ENCODE results near the gene INPP4A. TPM values are rescaled to one million over a fixed set of nuclear protein-coding genes. Genes with fewer than 3 reads are reported as not detected.

The INPP4A gene
- polyA plus RNA-seq, 1 donor from 2014 or later, result 51.4 TPM

GRCh38 chr2:98606431-98606830, 161.8 kb downstream of the INPP4A start:
- H3K79me2 ChIP-seq (replicated peaks; ENCODE audit: insufficient read depth, low read length), result peaks cover 54% of the 10 kb centered on the region

GRCh38 chr2:98607104-98607503, 162.4 kb downstream of the INPP4A start:
- H3K27me3 ChIP-seq (ENCODE audit: insufficient read depth, low read depth, low read length), result no peaks in the 10 kb centered on the region
- H3K4me2 ChIP-seq (ENCODE audit: low read length), result peak overlapping the region; percentile 57
- peak overlapping the region; percentile 94 for H3K27ac ChIP-seq (ENCODE audit: low read length)
- H2AFZ ChIP-seq (ENCODE audit: low read depth, low read length), result no peak overlapping the region
- peak overlapping the region; percentile 86 for H3K4me3 ChIP-seq (ENCODE audit: low read length)
- no peaks in the 10 kb centered on the region for H4K20me1 ChIP-seq (ENCODE audit: insufficient read depth)
- H3K36me3 ChIP-seq (ENCODE audit: insufficient read depth, low read length), result no peaks in the 10 kb centered on the region
- no peaks in the 10 kb centered on the region for H3K9me3 ChIP-seq (ENCODE audit: low read length)
- peak overlapping the region; percentile 96 for H3K9ac ChIP-seq (ENCODE audit: low read length)
- no peaks in the 10 kb centered on the region for H3K9me2 ChIP-seq (ENCODE audit: insufficient read depth, low read length)
- H3F3A ChIP-seq (ENCODE audit: insufficient read depth, low read length, poor library complexity, severe bottlenecking), result no peaks in the 10 kb centered on the region
- H3K79me2 ChIP-seq (replicated peaks; ENCODE audit: insufficient read depth, low read length), result peaks cover 56% of the 10 kb centered on the region
- TF ChIP-seq SMC3 (conservative IDR thresholded peaks at IDR 0.05; ENCODE audit: poor library complexity) (no peak), POLR2AphosphoS5 (IDR thresholded peaks at IDR 0.05) (no peak), MXI1 (conservative IDR thresholded peaks at IDR 0.05; ENCODE audit: poor library complexity, severe bottlenecking) (no peak), EP300 (conservative IDR thresholded peaks at IDR 0.05; ENCODE audit: poor library complexity, severe bottlenecking) (no peak), CTCF (IDR thresholded peaks at IDR 0.05; ENCODE audit: poor library complexity, severe bottlenecking) (no peak), RAD21 (conservative IDR thresholded peaks at IDR 0.05) (no peak), TAF1 (IDR thresholded peaks at IDR 0.05; ENCODE audit: low read depth) (no peak)

More at GRCh38 chr2:98606431-98606830, 161.8 kb downstream of the INPP4A start:
- Histone ChIP-seq H3K27ac (ENCODE audit: low read length) (no peak overlapping the region), H3K9me3 (ENCODE audit: low read length) (no peaks in the 10 kb centered on the region), H3K9me2 (ENCODE audit: insufficient read depth, low read length) (no peaks in the 10 kb centered on the region), H3F3A (ENCODE audit: insufficient read depth, low read length, poor library complexity, severe bottlenecking) (no peaks in the 10 kb centered on the region), H3K27me3 (ENCODE audit: insufficient read depth, low read depth, low read length) (no peaks in the 10 kb centered on the region), H3K4me2 (ENCODE audit: low read length) (no peak overlapping the region), H3K4me3 (ENCODE audit: low read length) (peak overlapping the region; percentile 86), H4K20me1 (ENCODE audit: insufficient read depth) (no peaks in the 10 kb centered on the region), H2AFZ (ENCODE audit: low read depth, low read length) (no peak overlapping the region), H3K9ac (ENCODE audit: low read length) (no peak overlapping the region), H3K36me3 (ENCODE audit: insufficient read depth, low read length) (no peaks in the 10 kb centered on the region)
- TF ChIP-seq RAD21 (conservative IDR thresholded peaks at IDR 0.05) (no peak), CTCF (IDR thresholded peaks at IDR 0.05; ENCODE audit: poor library complexity, severe bottlenecking) (no peak), SMC3 (conservative IDR thresholded peaks at IDR 0.05; ENCODE audit: poor library complexity) (no peak), EP300 (conservative IDR thresholded peaks at IDR 0.05; ENCODE audit: poor library complexity, severe bottlenecking) (no peak), POLR2AphosphoS5 (IDR thresholded peaks at IDR 0.05) (no peak), MXI1 (conservative IDR thresholded peaks at IDR 0.05; ENCODE audit: poor library complexity, severe bottlenecking) (no peak), EZH2 (IDR thresholded peaks at IDR 0.05; ENCODE audit: borderline replicate concordance, insufficient read depth, low read length, poor library complexity, severe bottlenecking) (no peak), TAF1 (IDR thresholded peaks at IDR 0.05; ENCODE audit: low read depth) (no peak), REST (IDR thresholded peaks at IDR 0.05; ENCODE audit: borderline replicate concordance) (no peak)
